WTC11 (cell line): ENCODE data around the gene CLMP. TPM values are rescaled to one million over a fixed set of nuclear protein-coding genes. Genes with fewer than 3 reads are reported as not detected.
A peak's percentile ranks its signal among the peaks of the same experiment; 100 is the strongest.

ENCODE experiments used
- ATF2 ChIP-seq: sonication (generic); formaldehyde crosslinking; IDR thresholded peaks from 2 replicates; pipeline ENCODE4 v1.8.1; 2022; ENCODE audit warnings: low read depth, missing genetic modification reagents, borderline replicate concordance
- CREB1 ChIP-seq: sonication (generic); formaldehyde crosslinking; IDR thresholded peaks from 2 replicates; pipeline ENCODE4 v1.8.0; 2023; ENCODE audit warnings: mild to moderate bottlenecking, missing genetic modification reagents
- CREM ChIP-seq: sonication (generic); formaldehyde crosslinking; IDR thresholded peaks from 2 replicates; pipeline ENCODE4 v1.8.1; 2022; ENCODE audit warnings: mild to moderate bottlenecking, missing genetic modification reagents, moderate library complexity
- CTCF ChIP-seq: fragments of 200-600 bp; IDR thresholded peaks from 2 replicates; pipeline ENCODE4 v1.8.0; 2022; ENCODE audit warnings: antibody characterized with exemption
- ETV6 ChIP-seq: sonication (generic); formaldehyde crosslinking; IDR thresholded peaks from 2 replicates; pipeline ENCODE4 v1.8.1; 2022; ENCODE audit warnings: mild to moderate bottlenecking, missing genetic modification reagents
- FOXK1 ChIP-seq: sonication (generic); formaldehyde crosslinking; IDR thresholded peaks from 2 replicates; pipeline ENCODE4 v1.8.0; 2022; ENCODE audit warnings: mild to moderate bottlenecking, moderate library complexity, missing genetic modification reagents
- FOXP4 ChIP-seq: sonication (generic); formaldehyde crosslinking; IDR thresholded peaks from 2 replicates; pipeline ENCODE4 v1.8.0; 2022; ENCODE audit warnings: mild to moderate bottlenecking, missing genetic modification reagents
- GABPB1 ChIP-seq: sonication (generic); formaldehyde crosslinking; IDR thresholded peaks from 2 replicates; pipeline ENCODE4 v1.8.1; 2023; ENCODE audit warnings: mild to moderate bottlenecking, missing genetic modification reagents
- HMGA2 ChIP-seq: fragments of 250-450 bp; sonication (Bioruptor Pico); IDR thresholded peaks from 2 replicates; pipeline ENCODE4 v1.4.0; 2021; ENCODE audit warnings: mild to moderate bottlenecking, moderate library complexity
- MXD4 ChIP-seq: fragments of 250-450 bp; sonication (Bioruptor Pico); IDR thresholded peaks from 2 replicates; pipeline ENCODE4 v1.8.0; 2021; ENCODE audit warnings: mild to moderate bottlenecking, moderate library complexity, borderline replicate concordance
- NR2C2 ChIP-seq: sonication (generic); formaldehyde crosslinking; IDR thresholded peaks from 2 replicates; pipeline ENCODE4 v1.8.0; 2022; ENCODE audit warnings: mild to moderate bottlenecking, missing genetic modification reagents
- PREB ChIP-seq: sonication (generic); formaldehyde crosslinking; IDR thresholded peaks from 2 replicates; pipeline ENCODE4 v1.8.1; 2022; ENCODE audit warnings: mild to moderate bottlenecking, missing genetic modification reagents, moderate library complexity, borderline replicate concordance
- PRRX2 ChIP-seq: fragments of 250-450 bp; sonication (Bioruptor Pico); IDR thresholded peaks from 2 replicates; pipeline ENCODE4 v1.8.0; 2021; ENCODE audit warnings: mild to moderate bottlenecking
- RELA ChIP-seq: sonication (generic); formaldehyde crosslinking; IDR thresholded peaks from 2 replicates; pipeline ENCODE4 v1.8.1; 2022; ENCODE audit warnings: missing genetic modification reagents, mild to moderate bottlenecking, borderline replicate concordance
- RORB ChIP-seq: fragments of 250-450 bp; sonication (Bioruptor Pico); IDR thresholded peaks from 2 replicates; pipeline ENCODE4 v1.9.0; 2021; ENCODE audit warnings: mild to moderate bottlenecking
- TP53 ChIP-seq: sonication (generic); formaldehyde crosslinking; IDR thresholded peaks from 2 replicates; pipeline ENCODE4 v1.8.1; 2023; ENCODE audit warnings: mild to moderate bottlenecking, missing genetic modification reagents
- USF1 ChIP-seq: sonication (generic); formaldehyde crosslinking; IDR thresholded peaks from 2 replicates; pipeline ENCODE4 v1.8.0; 2022; ENCODE audit warnings: mild to moderate bottlenecking, missing genetic modification reagents
- ZBTB21 ChIP-seq: sonication (generic); formaldehyde crosslinking; IDR thresholded peaks from 2 replicates; pipeline ENCODE4 v1.8.1; 2023; ENCODE audit warnings: mild to moderate bottlenecking, missing genetic modification reagents, borderline replicate concordance
- ZNF232 ChIP-seq: sonication (generic); formaldehyde crosslinking; IDR thresholded peaks from 2 replicates; pipeline ENCODE4 v1.8.0; 2022; ENCODE audit warnings: mild to moderate bottlenecking, missing genetic modification reagents
- ZNF281 ChIP-seq: sonication (generic); formaldehyde crosslinking; IDR thresholded peaks from 2 replicates; pipeline ENCODE4 v1.8.0; 2023; ENCODE audit warnings: mild to moderate bottlenecking, missing genetic modification reagents
- ZNF425 ChIP-seq: fragments of 250-450 bp; sonication (Bioruptor Pico); conservative IDR thresholded peaks from 2 replicates; pipeline ENCODE4 v1.9.0; 2021; ENCODE audit warnings: mild to moderate bottlenecking
- ZNF512 ChIP-seq: sonication (generic); formaldehyde crosslinking; IDR thresholded peaks from 2 replicates; pipeline ENCODE4 v1.8.1; 2022; ENCODE audit warnings: missing genetic modification reagents, borderline replicate concordance
- total RNA-seq: library from RNA; stranded (reverse); gene quantifications from 3 replicates; pipeline ENCODE4 v1.2.3, GENCODE V29; 2021

The CLMP gene
- total RNA-seq, 1 experiment from 2014 or later, result 20.0 TPM

GRCh38 chr11:123061403-123062157 is 133.5 kb downstream of the CLMP start, which contains the start of gene HSPA8 (continued):
- TF ChIP-seq ZNF512 (CRISPR knock-in tag), result no peak
- no peak for TF ChIP-seq PREB (CRISPR knock-in tag)
- no peak for TF ChIP-seq RORB (CRISPR knock-in tag)
- no peak for TF ChIP-seq PRRX2 (CRISPR knock-in tag)
- TF ChIP-seq ETV6 (CRISPR knock-in tag), result no peak; the same call in 1 of the 2 replicates
- no peak for TF ChIP-seq ZNF232
- no peak for TF ChIP-seq CREM (CRISPR knock-in tag)
- peak; percentile 16; the same call in 1 of the 2 replicates for TF ChIP-seq FOXP4 (CRISPR knock-in tag)
- TF ChIP-seq TP53 (CRISPR knock-in tag), result no peak
- peak; percentile 24; the same call in 1 of the 2 replicates for TF ChIP-seq FOXK1 (CRISPR knock-in tag)
- no peak for TF ChIP-seq ZNF425 (CRISPR knock-in tag)
- 0 out of 2 replicates have a peak, but pooled peaks have one; percentile 27 for TF ChIP-seq CREB1 (CRISPR knock-in tag)
- no peak for TF ChIP-seq RELA (CRISPR knock-in tag)
- peak; percentile 11 for TF ChIP-seq USF1 (CRISPR knock-in tag)
- TF ChIP-seq MXD4 (CRISPR knock-in tag), result no peak
- 0 out of 2 replicates have a peak, but pooled peaks have one; percentile 19 for TF ChIP-seq ZNF281 (CRISPR knock-in tag)
- TF ChIP-seq HMGA2 (CRISPR knock-in tag), result 0 out of 2 replicates have a peak, but pooled peaks have one; percentile 6
- TF ChIP-seq GABPB1, result no peak
- TF ChIP-seq ZBTB21 (CRISPR knock-in tag), result no peak
- TF ChIP-seq NR2C2 (CRISPR knock-in tag), result no peak
- no peak for TF ChIP-seq CTCF
- TF ChIP-seq ATF2 (CRISPR knock-in tag), result no peak
